Fibroblast of skin of scalp (primary cell): Measurements from ENCODE around the gene VDAC1.
"Not testable (repeated sequence)": the region's sequence is repeated elsewhere in the genome, so short reads cannot be mapped to it uniquely, and the experiment has no call there.

Source experiments
- DNase-seq: peaks from one replicate; pipeline ENCODE4 v3.0.0-alpha.2; 2013

VDAC1 gene

DNA sequence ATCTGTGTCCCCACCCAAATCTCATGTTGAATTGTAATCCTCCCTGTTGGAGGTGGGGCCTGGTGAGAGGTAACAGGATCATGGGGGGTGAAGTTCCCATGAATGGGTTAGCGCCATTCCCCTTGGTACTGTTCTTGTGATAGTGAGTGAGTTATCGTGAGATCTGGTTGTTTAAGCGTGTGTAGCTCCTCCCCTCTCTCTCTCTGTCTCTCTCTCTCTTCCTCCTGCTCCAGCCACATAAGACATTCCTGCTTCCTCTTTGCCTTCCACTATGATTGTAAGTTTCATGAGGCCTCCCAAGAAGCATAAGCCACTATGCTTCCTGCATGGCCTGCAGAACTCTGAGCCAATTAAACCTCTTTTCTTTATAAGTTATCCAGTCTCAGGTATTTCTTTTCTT is 65.1 kb downstream of the VDAC1 start:
- DNase-seq, result no peak

DNA sequence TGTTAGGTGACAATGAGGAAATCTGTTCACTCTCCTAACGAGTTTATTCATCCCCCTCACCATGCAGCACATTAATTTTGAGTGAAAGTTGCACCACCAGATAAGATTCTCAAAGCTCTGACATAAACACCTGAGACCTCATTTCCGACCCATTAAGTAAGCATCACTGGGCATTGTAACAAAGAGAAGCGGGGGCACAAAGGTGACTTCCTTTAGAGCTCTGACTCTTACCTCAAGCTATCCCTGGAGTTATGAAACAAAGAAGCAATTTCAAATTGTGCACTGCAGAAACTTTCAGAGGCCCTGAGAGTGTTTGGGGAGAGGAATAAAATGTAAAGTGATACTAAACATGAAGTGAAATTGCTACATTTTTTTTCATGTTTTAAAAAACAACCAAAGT is 65.8 kb downstream of the VDAC1 start:
- no peak for DNase-seq

DNA sequence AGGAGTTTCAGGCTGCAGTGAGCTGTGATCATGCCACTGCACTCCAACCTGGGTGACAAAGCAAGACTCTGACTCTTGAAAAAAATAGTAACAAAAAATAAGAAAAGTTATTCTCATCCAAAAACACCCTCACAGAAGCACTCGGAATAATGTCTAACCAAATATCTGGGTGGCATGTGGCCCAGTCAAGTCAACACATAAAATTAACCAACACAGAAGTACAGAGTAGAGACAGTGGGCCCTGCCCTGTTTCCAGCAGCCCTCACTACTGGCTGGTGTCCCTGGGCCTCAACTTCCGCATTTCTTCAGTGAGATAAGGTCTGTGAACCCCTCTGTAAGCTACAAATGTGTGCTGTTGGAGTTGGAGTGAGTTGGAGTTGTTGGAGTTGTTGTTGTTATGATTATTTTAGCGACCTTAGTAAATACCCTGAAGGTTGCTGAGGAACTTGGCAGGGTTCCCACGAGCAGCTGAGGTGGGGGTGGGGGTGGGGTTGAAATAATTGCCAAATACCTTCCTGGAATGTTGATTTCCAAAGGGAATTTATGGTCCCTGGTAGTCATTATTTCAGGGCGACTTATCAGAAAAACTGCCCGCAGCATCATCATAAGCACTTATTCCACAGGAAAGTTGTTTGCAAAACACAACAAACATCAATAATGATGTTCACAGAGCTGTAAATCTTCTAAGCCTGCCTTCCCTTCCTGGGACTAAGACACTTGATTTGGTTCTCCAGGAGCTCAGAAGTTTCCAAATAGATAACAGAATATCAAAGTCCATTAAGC is 66.5 kb downstream of the VDAC1 start:
- no peak for DNase-seq

DNA sequence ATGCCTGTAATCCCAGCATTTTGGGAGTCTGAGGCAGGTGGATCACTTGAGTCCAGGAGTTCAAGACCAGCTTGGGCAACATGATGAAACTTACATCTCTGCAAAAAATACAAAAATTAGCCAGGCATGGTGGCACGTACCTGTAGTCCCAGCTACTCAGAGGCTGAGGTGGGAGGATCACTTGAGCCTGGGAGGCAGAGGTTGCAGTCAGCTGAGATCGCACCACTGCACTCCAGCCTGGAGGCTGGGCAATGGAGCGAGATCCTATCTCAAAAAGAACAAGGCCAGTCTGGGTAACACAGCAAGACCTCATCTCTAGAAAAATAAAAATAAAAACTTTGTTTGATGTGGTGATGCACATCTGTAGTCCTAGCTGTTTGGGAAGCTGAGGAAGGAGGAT is 67.1 kb downstream of the VDAC1 start:
- DNase-seq, result not testable (repeated sequence)

DNA sequence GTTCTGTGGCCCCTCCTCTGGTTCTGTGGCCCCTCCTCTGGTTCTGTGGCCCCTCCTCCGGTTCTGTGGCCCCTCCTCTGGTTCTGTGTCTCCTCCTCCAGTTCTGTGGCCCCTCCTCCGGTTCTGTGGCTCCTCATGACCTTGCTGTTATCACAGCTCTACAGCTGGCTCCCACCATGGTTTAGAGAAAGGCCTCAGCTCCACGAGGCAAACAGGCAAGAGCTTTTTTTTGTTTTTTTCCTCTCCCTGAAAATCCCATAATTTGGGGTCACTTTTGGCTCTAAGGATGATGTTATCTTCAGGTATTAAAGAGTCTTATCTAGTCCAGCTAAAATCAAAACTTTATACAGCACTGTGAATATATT is 68.1 kb downstream of the VDAC1 start:
- no peak for DNase-seq

DNA sequence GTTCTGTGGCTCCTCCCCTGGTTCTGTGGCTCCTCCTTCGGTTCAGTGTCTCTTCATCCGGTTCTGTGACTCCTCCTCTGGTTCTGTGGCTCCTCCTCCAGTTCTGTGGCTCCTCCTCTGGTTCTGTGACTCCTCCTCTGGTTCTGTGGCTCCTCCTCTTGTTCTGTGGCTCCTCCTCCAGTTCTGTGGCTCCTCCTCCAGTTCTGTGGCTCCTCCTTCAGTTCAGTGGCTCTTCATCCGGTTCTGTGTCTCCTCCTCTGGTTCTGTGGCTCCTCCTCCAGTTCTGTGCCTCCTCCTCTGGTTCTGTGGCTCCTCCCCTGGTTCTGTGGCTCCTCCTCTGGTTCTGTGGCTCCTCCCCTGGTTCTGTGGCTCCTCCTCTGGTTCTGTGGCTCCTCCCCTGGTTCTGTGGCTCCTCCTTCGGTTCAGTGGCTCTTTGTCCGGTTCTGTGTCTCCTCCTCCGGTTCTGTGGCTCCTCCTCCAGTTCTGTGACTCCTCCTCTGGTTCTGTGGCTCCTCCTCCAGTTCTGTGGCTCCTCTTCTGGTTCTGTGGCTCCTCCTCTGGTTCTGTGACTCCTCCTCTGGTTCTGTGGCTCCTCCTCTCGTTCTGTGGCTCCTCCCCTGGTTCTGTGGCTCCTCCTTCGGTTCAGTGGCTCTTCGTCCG is 68.7 kb downstream of the VDAC1 start:
- not testable (repeated sequence) for DNase-seq

DNA sequence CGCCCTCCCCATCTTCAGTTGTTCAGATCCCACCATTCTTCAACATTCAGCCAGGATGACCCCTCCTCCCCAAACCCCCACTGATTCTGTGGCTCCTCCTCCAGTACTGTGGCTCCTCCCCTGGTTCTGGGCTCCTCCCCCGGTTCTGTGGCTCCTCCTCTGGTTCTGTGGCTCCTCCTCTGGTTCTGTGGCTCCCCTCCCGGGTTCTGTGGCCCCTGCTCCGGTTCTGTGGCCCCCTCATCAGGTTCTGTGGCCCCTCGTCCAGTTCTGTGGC is 69.2 kb downstream of the VDAC1 start:
- no peak for DNase-seq

DNA sequence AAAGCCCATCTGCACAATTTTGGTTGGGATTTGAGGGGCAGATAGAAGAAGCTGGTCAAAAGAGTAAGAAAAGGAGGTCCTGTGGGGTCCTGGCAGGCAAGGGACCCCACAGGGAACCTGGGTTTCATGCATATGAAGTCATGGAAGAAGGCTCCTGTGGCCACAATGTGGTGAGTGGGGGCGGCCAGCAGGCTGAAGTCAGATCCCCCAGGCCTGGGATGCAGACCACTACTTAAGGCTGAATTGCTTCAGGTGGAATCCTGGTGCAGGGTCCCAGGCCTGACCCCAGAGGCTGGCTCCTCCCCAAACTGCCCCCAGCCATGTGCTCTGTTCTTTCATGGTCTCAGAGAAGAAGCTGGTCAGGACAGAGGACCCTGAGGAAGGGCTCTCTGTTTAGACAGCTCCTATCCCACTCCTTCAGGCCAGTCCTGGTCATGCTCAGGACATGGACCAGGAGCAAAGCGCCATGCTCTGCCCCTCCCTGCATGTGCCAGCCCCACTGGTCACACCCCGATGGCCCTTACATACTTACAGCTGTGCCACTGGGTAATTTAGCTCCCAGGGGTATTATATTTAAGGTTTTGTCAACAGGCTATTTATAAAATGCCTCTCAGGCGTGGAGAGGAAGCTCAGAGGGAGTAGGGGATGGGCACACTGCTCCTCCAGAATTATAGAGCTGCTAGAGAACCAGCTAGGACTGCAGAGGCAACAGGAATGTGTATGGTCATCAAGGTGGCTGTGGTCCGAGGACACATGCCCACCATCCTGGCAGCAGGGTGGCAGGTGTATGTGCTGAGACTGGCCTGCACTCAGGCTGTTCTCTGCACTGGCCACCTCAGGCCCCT is 69.7 kb downstream of the VDAC1 start:
- DNase-seq, result no peak

DNA sequence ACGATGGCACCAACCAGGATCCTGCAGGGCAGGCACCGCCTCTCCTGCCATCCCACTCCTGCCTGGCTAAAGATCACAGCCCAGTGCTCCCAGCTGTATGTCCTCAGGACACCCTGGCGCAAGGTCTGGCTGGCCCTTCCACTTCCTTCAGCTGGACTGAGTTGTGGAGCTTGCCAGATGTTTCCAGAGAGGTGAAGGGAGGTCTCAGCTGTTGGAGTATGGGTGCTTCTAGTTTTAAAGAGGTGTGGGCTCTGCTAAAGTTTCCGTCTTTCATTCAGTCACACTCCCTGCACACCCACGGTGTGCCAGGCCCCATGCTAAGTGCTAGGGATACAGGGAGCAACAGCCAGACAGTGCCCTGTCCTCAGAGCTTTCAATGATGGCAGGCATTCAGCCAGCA is 70.5 kb downstream of the VDAC1 start:
- DNase-seq, result no peak

DNA sequence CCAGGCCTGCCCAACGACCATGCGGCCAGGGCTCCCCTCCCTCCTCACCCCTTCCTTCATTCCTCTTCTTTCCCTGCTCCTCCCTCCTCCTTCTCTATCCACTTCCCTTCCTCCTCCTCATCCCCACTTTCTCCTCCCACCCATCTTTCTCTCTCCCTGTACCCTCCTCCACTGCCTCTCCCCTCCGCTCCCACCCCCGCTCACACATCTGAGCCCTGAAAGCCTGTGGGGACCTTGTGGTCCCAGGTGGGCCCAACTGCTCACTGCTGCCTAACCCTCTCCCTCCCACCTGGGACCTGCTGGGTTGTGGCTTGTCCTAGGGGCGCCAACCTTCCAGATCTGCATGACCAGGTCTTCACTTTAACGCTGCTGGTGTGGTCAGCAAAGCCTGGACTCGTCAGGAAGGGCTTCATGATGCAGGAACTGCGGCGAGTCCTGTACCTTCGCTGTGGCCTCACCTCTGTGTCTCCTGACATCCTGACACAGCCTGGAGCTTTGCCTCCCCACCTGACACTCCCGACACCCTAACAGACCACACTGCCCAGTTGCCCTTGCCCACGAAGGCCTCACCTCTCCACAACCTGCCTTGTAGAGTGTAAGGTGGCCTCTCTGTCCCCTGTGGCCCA is 71.0 kb downstream of the VDAC1 start:
- no peak for DNase-seq

DNA sequence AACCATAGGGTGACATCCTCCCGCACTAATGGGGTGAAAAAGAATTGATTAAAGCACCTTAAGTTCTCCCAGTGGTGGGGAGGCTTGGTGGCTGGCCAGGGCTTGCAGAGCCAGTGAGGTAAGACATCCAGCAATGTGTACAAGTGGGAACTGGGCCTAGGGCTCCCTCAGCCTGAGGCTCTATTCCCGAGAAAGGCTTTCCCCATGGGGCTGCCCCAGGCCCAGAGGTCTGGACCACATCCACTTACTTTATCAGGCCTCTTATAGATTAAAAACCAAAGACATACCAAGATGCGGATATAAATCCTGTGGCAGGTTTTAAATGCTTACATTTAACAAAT is 71.6 kb downstream of the VDAC1 start:
- DNase-seq, result no peak

DNA sequence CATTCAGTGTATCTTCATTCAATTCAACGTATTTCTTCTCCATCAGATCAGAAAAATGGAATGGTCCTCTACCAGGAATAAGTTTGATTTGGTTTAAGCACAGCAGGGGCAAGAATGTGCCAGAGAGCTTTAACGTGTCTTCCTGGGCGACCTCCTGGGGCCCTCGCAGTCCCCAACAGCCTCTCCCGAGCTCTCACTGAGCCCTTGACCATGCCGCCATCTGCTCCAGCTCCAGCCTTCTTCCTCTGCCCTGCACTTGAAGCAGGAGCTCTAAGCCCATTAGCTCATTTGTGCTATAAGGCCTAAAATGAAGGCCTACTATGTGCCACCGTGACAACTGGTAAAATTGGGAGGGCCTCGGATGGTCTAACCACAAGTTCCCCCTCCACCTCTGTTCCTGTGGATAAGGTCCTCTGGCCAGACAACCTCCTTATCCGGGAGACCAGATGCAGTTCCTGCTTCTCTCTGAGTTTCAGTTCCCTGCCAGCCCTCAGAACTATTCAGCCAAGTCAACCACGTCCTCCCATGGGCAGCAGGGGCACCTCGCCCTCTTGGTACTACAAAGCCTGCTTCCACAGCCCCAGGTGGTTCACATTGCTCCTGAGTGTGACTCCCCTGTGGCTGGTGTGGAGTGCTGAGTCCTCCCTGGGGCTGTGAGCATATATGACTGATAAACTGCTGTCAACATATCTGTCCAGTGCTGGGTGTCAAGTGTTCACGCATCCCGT is 72.2 kb downstream of the VDAC1 start:
- DNase-seq, result no peak

DNA sequence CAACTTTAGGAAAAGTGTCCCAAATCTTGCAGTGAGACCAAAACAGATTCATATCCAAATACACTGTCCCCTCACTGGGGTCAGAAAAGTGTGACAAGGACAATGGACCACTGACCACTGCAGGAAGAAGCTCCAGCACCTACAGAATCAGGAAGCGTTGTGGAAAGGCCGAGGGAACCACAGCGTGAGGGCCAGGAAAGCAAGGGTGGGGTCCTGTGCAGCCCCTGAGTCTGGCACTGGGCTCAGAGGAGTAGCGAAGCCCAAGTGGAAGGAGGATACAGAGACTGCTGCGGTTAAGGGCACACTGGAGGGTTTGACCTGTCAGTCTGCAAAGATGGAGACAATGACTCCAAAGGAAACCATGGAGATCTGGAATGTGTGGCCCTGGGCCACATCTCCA is 73.2 kb downstream of the VDAC1 start:
- DNase-seq, result no peak

DNA sequence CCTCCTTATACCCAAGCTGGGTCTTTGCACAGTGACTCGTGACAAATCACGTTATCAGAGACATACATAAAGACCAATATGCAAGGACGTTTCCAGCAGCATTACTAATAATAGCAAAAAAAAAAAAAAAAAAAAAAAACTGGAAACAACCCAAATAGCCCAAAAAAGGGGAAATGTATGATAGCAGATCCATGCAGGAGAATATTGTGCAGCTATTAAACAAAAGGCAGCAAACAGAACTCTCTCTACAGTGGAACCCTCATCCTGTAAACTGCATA is 74.0 kb downstream of the VDAC1 start:
- no peak for DNase-seq

DNA sequence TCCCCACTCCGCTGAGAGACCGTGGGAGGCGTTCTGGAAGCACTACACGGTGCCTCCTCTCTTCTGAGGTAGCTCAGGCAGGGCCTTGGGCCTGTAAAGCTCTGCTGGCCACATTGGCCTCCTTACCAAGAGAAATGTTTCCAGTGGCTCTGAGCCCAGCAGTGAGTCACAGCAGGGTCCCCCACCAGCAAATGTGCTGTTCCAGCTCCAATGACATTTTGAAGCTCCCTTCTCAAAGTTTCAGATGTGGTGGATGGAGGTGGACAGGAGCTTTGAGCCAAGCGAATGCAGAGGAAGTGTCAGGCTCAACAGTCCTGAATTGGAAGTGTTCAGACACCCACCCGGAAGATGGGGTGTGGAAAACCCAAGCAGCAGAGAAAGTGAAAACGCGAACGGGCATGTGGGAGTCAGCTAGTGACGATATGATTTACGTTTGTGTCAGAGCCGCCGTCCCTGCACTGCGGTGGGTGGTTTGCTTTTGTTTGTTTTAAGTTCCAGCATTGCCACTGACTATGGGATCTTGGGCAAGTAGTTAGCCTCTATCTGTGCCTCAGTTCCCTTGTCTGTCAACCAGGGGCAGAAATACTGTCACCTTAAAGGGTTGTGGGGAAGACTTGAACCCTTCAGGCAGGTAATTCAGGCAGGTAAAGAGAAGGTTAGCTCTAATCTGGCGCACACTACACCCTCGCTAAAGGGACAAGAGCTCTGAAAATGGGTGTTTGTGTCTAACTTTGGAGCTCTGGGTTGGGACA is 74.5 kb downstream of the VDAC1 start:
- DNase-seq, result peak; percentile 68

DNA sequence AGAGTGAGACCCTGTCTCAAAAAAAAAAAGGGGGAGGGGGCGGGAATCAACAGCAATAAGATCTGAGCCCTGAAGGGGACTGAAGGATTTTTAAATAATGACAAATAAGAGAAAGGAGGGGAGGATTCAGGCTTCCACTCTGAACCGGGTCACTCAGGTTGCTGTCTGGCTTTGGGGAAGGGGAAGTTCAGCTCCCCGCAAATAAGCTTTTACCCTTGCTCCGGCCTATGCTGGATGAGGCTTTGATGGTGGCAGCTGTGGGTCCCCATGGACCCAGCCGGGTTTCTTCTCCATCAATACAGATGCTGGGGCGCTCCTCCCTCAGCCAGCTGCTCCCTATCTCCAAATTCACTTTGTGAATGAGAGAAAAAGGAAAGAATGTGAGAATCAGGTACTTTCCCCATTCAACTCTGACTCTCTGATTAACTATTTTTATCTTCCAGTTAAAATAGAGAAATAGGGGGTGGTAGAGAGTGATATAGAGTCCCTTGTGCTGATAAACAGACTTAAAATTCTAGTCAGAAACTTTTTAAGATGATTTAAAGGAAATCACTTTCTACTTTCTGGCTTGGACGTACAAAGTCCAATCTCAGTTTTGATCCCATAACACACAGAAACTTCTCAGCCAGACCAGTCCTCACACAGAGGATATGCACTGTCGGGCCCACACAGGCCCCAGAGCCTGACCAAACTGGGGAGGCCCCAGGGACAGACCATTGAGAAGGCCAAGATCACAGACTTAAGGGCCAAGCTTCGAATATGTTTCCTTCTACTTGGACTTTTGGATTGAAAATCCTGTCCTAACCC is 76.0 kb downstream of the VDAC1 start:
- no peak for DNase-seq

DNA sequence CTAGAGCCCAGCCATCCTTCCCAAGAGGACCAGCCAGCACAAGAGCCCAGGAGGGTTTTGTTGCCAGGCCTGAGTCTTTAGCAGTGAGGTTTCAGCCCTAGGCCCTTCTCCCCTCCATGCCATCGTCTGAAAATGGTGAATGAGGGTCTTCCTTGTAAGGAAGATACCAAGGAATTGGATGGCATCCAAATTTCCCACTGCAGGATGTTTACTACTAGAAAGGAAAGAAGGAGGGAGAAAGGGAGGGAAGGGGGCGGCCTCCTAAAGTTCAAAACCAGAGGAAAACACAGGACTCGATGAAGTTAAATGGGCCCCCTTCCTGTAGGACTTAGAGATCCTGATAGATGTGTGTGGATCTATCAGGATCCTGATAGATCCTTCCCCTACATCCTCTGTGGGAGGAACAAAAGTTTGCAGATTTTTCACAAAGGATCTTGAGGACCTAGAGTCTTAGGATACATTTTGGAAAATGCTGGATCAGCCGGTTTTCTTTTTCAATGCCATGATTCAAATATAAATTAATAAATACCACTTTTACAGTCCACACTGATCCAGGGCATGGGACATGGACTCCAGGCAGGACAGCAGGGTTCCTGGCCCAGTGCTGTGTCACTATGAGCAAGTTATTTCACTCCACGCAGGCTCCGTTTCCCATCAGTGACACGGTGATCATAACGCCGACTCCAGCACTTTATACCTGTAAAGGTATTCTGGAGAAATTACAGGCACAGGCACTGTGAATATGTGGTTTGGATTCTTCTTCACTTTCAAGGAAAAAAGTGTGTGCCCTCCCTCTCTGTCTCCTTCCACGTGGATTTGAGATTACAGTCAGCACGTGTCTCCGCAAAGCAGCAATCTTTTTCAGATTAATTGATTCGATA is 77.2 kb downstream of the VDAC1 start:
- DNase-seq, result no peak

DNA sequence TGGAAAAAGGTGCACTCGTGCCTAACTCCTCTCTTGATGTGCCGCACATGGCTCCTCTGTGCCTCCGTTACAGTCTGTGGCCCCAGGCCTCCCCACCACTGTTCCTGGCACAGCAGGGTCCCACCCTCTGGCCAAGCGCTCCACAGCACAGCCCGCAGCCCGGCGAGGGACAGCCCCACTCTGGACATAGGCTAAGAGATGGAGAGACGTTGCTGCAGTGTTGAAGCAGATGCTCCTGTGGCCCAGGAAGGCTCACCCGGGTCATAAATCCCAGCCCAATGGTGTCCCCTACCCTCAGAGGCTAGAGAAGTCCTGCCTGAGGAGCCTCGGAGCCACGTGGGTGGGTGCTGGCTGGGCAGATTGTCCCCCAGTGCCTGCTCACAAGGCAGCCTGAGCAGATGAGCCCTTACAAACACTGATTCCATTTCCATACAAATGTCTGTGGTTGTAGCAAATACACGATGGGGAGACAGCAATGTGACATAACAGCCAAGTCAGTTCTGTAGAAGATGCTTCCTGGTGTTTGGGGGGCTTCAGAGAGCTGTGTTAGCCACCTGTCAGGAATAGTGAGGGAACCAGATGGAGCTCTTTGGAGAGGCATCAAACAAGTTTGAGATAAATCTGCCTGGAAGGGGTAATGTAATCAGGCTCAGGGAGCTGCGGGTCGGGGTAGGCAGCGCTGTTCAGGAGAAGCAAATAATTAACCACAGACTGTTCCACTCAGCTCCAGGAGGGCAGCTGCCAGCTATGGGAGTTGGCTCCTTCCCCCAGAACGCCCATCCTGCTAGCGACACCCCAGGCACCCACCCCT is 78.1 kb downstream of the VDAC1 start:
- no peak for DNase-seq

DNA sequence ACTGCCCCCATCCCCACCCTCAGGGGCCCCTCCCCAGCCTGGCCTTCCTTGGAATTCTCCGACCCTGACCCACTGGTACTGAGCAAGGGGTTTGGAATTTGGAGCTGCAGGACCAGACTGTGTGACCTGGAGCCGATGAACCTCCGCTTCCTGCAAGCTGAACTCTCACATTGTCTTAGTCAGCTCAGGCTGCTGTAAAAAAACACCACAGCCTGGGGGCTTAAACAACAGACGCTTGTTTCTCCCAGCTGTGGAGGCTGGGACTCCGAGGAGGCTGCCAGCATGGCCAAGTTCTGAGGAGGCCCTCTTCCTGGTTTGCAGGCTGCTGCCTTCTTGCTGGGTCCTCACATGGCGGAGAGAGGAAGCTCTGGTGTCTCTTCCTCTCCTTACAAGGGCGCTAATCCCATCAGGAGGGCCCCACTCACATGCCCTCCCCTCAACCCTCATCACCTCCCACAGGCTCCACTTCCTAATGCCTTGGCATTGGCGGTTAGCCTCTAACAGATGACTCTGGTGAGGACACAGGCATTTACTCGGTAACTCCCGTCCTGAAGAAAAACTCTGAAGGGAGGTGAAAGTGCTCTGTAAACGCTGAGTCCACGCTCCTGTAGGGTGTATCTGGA is 78.8 kb downstream of the VDAC1 start:
- no peak for DNase-seq
